DND-41 (cell line): ENCODE measurements around the gene UACA.

Experiments used
- EZH2 ChIP-seq: IDR thresholded peaks from 3 replicates; pipeline ENCODE4 v1.6.1; 2012; ENCODE audit warnings: borderline replicate concordance, low read depth, mild to moderate bottlenecking, moderate library complexity, low read length, inconsistent platforms; ENCODE audit not compliant: severe bottlenecking
- TF ChIP-seq, protein P1 (sequence below): IDR thresholded peaks from 2 replicates; pipeline ENCODE4 v1.5.1; 2012; ENCODE audit warnings: borderline replicate concordance, low read length, moderate library complexity, mild to moderate bottlenecking; ENCODE audit not compliant: poor library complexity, severe bottlenecking; ENCODE audit errors: extremely low read depth

- no peak for TF ChIP-seq EZH2
- TF ChIP-seq, protein P1, sequence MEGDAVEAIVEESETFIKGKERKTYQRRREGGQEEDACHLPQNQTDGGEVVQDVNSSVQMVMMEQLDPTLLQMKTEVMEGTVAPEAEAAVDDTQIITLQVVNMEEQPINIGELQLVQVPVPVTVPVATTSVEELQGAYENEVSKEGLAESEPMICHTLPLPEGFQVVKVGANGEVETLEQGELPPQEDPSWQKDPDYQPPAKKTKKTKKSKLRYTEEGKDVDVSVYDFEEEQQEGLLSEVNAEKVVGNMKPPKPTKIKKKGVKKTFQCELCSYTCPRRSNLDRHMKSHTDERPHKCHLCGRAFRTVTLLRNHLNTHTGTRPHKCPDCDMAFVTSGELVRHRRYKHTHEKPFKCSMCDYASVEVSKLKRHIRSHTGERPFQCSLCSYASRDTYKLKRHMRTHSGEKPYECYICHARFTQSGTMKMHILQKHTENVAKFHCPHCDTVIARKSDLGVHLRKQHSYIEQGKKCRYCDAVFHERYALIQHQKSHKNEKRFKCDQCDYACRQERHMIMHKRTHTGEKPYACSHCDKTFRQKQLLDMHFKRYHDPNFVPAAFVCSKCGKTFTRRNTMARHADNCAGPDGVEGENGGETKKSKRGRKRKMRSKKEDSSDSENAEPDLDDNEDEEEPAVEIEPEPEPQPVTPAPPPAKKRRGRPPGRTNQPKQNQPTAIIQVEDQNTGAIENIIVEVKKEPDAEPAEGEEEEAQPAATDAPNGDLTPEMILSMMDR: peak; percentile 31
Measured at GRCh38 chr15:70636540-70637165, 126.7 kb downstream of the UACA start.
